HG03342 (cell line): ENCODE results near the gene COL4A2.

Experiments
- ATAC-seq: cut with Tn5 transposase; IDR thresholded peaks from one replicate; pipeline ENCODE4 v1.9.1; 2021; ENCODE audit warnings: mild to moderate bottlenecking, moderate library complexity; ENCODE audit not compliant: unreplicated experiment

Gene COL4A2

DNA sequence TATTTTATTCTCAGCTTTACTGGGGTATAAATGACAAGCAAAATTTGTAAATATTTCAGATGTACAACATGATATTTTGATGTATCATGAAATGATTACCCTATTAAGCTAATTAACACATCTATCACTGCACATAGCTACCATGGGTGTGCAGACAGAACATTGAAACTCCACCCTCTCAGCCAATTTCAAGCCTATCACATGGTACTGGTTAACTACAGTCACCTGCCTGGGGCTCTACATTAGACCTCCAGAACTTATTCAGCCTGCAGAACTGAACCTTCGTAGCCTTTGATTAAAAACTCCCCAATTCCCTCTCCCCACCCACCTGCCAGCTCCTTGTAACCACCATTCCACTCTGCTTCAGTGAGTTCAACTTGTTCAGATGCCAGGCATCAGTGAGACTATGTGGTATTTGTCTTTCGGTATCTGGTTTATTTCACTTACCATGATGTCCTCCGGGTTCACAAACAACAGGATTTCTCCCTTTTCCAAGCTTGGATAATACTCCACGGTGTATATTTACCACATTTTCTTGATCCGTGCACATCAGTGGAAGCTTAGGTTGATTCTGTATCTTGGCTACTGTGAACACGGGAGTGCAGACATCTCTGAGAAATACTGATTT, 235.2 kb downstream of the COL4A2 start:
- ATAC-seq = no peak

DNA sequence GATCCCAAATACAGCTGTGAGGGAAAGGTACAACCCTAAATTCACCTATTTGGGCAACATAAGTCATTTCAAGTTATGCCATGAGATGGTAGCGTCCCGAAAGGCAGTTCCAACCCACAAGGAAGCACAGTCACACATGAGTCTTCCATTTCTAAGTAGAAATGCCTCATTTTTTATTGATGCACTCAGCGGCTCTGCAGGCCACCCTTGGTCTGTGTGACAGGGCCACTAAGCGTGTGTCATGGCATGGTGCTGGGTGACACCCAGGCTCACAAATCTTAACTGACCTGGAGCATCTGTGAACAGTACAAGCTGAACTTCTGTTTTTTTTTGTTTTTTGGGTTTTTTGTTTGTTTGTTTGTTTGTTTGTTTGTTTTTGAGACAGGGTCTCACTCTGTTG, 239.3 kb downstream of the COL4A2 start:
- ATAC-seq = no peak

DNA sequence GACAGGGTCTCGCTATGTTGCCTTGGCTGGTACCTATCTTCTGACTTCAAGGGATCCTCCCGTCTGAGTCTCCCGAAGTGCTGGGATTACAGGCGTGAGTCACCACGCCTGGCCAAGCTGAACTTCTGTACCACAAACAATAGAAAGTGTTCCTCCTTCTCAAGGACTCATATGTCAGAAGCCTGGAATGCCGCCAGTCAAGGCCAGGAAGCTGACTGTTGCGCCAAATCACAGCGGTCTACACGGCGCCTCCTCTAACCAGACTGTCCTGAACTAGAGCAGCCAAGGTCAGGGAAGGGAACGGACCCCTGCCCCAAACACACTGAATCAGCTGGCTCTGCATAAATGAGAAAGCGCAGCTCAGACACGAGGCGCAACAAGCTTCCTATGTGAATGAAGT, 239.8 kb downstream of the COL4A2 start:
- ATAC-seq = no peak

GRCh38 chr13:110548891-110549794, 242.1 kb downstream of the COL4A2 start:
- ATAC-seq = no peak

DNA sequence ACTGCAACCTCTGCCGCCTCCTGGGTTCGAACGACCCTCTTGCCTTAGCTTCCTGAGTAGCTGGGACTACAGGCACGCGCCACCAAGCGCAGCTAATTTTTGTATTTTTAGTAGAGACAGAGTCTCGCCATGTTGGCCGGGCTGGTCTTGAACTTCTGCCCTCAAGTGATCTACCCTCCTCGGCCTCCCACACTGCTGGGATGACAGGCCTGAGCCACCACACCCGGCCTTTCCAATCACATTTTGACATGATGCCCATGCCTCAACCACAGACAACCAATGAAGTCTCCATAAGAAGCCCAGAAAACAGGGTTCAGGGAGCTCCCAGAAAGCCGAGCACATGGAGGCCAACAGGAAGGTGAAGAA, 242.7 kb downstream of the COL4A2 start:
- ATAC-seq = no peak

GRCh38 chr13:110551284-110551683, 244.2 kb downstream of the COL4A2 start:
- no peak for ATAC-seq

DNA sequence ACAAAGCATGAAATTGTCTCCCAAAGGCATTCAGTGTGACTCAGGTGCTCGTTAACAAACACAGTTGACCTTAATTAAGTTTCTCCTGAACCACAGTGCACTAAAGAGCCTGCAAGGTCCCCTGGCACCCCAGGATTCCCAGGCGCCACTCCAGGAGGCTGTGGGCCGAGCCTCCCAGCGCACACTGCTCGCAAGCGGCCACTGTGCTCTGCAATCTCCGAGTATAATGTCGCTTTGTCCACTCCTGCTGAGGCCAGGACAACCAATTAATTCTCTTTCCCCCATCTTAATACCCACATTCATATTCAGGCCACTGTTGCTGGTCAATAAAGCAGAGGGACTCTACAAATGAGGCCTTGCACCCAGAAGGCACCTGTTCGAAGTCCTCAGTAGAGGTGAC, 245.7 kb downstream of the COL4A2 start:
- ATAC-seq = no peak

- no peak for ATAC-seq
Observed at GRCh38 chr13:110553417-110553816, 246.3 kb downstream of the COL4A2 start.

GRCh38 chr13:110554227-110554836, 247.2 kb downstream of the COL4A2 start:
- ATAC-seq = no peak

DNA sequence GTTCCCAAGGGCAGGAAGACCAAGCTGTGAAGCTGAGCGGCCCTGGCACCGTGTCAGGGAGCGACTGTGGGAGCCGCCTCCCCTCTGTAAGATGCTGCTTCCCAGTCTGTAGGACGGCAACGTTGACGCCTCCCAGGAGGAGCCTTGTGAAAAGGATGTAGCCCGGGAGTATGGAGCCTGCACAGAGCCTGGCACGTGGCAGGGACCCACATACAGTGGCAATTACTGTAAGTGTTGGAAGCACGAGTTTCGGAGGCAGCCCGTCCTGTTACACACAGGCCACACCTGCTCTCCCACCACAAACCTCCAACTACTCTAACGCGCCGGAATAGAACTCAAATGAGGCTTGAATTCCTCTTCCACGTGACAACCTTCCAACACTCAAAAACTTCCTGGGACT, 247.9 kb downstream of the COL4A2 start:
- ATAC-seq = no peak

DNA sequence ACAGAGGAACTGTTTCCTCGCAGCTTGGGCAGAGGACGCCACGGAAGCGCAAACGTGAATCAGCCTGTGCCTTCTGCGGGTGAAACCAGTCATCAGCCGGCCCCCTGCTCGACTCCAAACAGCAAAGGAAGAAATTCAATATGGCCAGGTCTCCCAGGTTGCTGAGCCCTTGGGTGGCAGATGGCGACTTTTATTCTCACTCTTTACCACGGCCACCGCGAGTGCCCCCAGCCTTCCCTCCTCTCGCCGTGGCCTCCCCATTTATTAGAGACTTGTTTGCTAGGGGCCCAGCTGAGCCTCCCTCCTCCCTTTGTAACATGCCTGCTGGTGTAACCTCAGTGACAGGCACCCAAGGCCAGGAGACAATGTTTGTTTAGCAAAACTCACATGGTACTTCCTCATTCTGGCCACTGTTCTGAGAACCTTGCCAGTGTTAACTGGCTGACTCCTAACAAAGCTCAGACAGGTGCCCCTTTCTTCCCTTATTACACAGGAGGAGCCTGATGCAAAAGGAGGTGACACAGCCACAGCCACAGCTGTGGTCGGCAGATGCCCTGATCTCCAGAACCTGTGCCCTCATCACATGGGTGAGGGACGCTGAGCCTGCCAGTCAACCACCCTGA, 248.6 kb downstream of the COL4A2 start:
- peak; percentile 61 for ATAC-seq

DNA sequence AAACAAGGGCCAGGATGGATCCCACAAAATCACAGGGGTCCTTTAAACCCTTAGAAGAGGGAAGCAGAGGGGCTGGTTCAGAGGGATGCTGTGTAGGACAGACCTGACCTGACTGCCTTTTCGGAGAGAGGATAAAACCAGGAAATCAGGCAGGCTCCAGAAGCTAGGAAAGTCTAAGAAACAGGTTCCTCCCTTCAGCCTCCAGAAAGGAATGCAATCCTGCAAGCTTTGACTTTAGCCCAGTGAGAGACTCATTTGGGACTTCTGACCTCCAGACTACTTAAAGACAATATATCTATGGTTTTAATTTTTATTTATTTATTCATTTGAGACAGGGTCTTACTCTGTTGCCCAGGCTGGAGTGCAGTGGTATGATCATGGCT, 249.1 kb downstream of the COL4A2 start:
- ATAC-seq = no peak

GRCh38 chr13:110557082-110557481, 250.0 kb downstream of the COL4A2 start:
- ATAC-seq = no peak

GRCh38 chr13:110557610-110558305, 250.7 kb downstream of the COL4A2 start:
- ATAC-seq = no peak

GRCh38 chr13:110559429-110559943, 252.4 kb downstream of the COL4A2 start:
- ATAC-seq = no peak

DNA sequence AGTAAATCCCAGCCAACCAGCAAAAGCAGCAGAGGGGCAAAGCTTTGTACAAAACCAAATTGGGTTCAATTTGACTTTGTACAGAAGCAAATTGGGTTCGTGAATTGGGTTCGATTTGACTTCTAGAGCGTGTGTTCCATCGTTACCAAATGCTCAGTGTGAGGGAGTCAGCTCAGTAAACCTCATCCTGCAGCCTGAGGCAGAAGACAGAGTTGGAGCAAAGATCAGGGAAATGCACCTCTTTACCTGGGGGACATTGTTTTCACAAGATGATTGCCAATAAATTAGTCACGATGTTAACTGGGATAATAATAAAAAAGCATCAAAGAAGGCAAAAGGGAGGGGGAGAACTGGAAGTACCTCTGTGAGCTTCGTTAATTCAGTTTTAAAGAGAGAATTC, 252.9 kb downstream of the COL4A2 start:
- no peak for ATAC-seq

DNA sequence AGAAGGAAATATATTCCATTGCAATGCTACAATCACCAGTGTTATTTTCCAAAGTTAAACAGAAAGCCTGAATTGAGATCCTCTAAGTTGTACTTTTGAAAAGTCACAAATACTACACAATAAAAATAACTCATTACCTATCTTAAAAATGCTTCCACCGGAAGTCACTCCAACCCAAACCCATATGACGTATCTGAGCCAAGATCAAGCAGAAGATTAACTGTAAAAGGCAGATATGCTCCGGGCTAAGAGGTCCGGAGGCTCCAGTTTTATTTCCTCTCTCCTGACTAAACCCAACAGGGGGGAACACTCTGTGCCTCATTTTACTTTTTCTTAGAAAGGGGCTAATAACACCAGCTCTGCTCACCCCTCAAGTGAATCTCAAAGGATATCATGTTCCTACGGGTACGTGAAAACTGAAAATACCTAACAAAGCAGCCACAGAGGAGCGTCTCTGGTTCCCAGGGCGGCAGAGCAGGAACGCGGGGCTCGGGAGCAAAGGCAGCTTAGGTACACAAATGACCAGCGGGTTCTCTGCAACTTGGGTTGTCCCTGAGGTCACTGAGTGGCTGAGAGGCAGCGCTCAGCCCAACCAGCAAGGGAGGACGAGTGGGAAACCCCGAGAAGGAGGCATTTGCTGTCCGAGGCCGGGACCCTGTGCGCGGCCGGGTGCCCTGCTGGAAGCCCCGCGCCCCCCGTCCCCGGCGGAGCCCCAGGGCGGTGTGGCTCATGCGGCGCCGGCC, 253.7 kb downstream of the COL4A2 start:
- ATAC-seq = peak; percentile 8

DNA sequence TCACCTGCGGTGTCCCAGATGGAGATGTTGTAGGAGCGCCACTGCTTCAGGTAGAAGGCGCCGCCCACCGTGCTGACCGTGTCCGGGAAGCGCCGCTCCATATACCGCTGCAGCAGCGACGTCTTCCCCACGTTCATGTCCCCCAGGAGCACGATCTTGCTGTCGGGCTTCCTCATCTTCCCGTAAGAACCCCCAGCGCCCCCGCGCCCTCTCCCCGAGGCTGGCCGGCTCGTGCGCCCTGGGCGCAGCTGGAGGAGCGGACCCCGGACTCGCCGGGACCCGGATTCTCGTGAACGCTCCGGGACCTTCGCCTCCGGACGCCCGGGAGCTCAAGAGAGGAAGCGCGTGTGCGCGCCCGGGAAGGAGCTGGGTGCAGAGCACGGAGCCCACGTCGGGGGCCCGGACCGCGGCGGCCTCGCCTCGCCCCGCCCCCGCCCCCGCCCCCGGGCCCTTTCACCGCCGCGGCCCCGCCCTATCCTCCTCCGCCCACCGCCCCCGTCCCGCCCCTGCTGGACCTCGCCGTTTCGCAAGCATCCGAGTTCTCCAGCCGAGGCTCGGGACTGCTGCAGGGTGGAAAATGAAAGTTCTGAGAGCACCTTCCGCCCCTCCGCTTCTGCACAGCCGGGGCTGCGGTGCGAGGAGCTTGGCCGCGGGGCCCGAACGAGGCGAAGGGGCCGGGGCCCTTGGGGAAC, 254.4 kb downstream of the COL4A2 start, which contains the start of gene RAB20:
Gene RAB20 (minus strand): TSS at position 379 of the 692 bp plus-strand sequence. CDS start 203 bp downstream, at position 176.
- peak; percentile 74 for ATAC-seq

DNA sequence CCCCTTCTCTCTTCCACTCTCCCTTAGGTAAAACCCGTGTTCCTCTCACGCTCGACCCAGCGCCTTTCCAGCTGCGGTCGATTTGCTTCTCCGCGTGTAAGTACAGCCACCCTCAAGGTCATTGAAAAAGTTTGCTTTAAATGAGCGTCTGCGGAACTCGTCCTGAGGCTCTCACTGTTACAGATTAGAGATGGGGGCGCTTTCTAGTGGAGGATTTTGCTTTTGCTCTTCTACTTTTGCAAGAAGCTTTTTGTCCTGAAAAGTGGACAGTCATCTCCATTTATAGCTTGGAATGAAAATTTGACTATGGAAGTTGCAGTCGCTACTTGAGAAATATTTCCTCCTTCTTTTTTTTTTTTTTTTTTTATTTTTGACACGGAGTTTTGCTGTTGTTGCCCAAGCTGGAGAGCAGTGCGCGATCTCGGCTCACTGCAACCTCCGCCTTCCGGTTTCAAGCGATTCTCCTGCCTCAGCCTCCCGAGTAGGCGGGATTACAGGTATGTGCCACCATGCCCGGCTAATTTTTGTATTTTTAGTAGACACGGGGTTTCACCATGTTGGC, 255.0 kb downstream of the COL4A2 start:
- ATAC-seq = no peak
